ENCODE results near the gene L3MBTL3.

The L3MBTL3 gene

DNA sequence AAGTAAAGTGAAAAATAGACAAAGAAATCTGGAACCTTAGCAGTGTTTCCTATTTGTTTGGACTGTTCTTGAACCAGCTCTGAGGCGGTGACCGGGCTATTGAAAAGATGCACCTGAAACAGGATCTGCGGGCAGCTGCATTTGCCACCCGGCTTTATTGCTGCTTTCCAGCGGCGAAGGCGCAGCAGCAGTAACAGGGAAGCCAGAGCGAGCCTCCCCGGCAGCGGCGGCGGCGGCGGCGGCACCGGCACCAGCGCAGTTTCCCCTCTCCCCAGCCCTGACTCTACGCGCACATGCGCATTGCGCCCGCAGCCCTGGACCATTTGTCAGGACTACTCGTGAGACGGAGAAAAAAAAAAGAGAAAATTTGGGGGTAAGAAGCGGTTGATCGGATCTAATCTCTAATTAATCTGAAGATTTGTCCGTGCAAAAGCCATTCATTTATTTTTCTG is at the start of gene L3MBTL3:
Gene L3MBTL3 (plus strand): TSS at position 290 of the 452 bp plus-strand sequence. CDS start 24,119 bp downstream, outside the sequence.
- Histone ChIP-seq H3K4me3 (ENCODE audit: low read depth, low read length) (peak within 1 kb of the TSS; percentile 96), H3K4me1 (ENCODE audit: control insufficient read depth, insufficient read depth, low read length) (peaks cover 11% of the 10 kb centered on the region), H3K36me3 (ENCODE audit: control insufficient read depth, insufficient read depth, low read length) (no peaks in the 10 kb centered on the region), H3K9me3 (ENCODE audit: control insufficient read depth, insufficient read depth, low read depth, low read length) (no peaks in the 10 kb centered on the region), H3K27ac (ENCODE audit: low read depth, low read length) (no peak within 1 kb of the TSS; the same call in 1 of the 2 replicates), H3K9ac (ENCODE audit: low read length) (peak within 1 kb of the TSS; percentile 92), H3K27me3 (ENCODE audit: control insufficient read depth, insufficient read depth, low read length) (peaks cover 2% of the 10 kb centered on the region; the same call in 1 of the 2 replicates)

DNA sequence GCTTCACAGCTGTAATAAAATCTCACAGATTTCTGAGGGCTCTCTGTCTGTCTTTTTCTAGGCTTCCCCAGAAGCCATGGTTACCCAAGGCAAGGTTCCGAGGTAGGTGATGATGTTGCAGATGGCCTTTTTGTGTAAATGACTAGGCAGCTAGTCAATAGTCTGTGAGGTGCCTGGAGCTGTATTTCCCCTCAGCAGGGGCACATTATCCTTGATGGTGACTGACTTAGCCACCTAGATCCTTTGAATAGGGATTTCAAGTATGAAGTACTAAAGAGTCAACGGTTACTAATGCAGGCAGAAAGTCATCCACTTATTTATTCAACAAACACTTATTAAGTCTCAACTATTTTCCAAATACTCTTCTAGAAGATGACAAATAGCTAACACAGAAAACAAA is 49.3 kb upstream of the L3MBTL3 start:
- Histone ChIP-seq H3K4me3 (ENCODE audit: low read depth, low read length) (no peak overlapping the region), H3K9ac (ENCODE audit: low read length) (no peak overlapping the region), H3K4me1 (ENCODE audit: control insufficient read depth, insufficient read depth, low read length) (peaks cover 20% of the 10 kb centered on the region), H3K27me3 (ENCODE audit: control insufficient read depth, insufficient read depth, low read length) (no peaks in the 10 kb centered on the region), H3K36me3 (ENCODE audit: control insufficient read depth, insufficient read depth, low read length) (no peaks in the 10 kb centered on the region), H3K9me3 (ENCODE audit: control insufficient read depth, insufficient read depth, low read depth, low read length) (peaks cover 5% of the 10 kb centered on the region; the same call in 1 of the 2 replicates), H3K27ac (ENCODE audit: low read depth, low read length) (no peak overlapping the region)

DNA sequence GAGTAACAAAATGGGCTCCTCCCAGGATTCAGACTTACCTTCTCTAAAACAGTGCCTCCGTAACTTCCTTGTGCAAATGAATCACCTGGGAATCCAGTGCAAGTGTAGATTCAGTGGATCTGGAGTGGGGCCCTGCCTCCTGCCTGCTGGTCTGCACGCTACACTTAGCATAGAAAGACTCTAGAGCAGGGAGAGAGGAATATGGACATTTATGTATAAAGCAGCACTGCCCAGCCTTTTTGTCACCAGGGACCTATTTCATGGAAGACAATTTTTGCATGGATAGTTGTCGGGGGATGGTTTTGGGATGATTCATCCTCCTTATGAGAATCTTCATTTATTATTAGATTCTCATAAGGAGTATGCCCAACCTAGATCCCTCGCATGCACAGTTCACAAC is 42.3 kb upstream of the L3MBTL3 start:
- Histone ChIP-seq H3K27me3 (ENCODE audit: control insufficient read depth, insufficient read depth, low read length) (no peaks in the 10 kb centered on the region), H3K9me3 (ENCODE audit: control insufficient read depth, insufficient read depth, low read depth, low read length) (peaks cover 9% of the 10 kb centered on the region; the same call in 1 of the 2 replicates), H3K4me3 (ENCODE audit: low read depth, low read length) (no peak overlapping the region)

DNA sequence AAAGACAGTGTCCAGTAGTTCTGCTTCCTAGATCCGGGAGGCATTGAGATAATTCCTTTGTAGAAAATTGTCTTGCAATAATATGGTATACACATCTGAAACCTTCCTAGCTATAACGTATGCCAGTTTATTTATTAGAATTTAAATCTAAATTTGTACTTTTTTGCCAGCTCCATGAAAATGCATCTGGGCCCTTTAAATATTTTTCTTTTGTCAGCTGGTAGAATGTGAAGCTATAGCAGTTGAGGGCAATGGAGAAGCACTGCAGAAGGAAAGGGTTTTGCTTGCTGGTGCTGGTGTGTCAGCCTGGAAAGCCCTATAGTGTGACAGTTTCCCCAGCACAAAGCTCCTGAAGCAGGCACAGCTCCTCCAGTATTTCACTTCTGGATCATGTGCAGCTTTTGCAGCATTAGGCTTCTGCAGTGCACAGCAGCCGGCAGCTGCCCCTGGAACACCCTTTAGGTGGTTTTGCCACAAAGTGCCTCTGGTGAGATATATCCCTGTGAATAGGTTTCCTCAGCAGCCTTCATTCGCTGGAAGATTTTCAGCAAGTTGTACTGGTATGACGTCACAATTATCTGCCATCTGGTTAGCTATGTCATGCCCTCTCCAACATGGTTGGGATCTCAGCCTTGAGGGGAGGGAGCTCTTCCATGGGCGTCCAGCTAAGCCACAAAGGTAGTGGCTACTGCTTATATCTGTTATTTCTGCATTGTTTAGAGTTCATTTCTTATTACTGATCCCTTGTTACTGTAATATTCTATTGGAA is 40.0 kb upstream of the L3MBTL3 start:
- no peak overlapping the region for H3K4me3 ChIP-seq (ENCODE audit: low read depth, low read length)
- H3K9me3 ChIP-seq (ENCODE audit: control insufficient read depth, insufficient read depth, low read depth, low read length) = peaks cover 9% of the 10 kb centered on the region; the same call in 1 of the 2 replicates
- H3K27me3 ChIP-seq (ENCODE audit: control insufficient read depth, insufficient read depth, low read length) = no peaks in the 10 kb centered on the region
- H3K27ac ChIP-seq (ENCODE audit: low read depth, low read length) = no peak overlapping the region
- no peaks in the 10 kb centered on the region for H3K36me3 ChIP-seq (ENCODE audit: control insufficient read depth, insufficient read depth, low read length)
- no peaks in the 10 kb centered on the region for H3K4me1 ChIP-seq (ENCODE audit: control insufficient read depth, insufficient read depth, low read length)
- H3K9ac ChIP-seq (ENCODE audit: low read length) = no peak overlapping the region

More for the DNA sequence above, 42.3 kb upstream of the L3MBTL3 start:
- no peaks in the 10 kb centered on the region for H3K36me3 ChIP-seq (ENCODE audit: control insufficient read depth, insufficient read depth, low read length)
- no peak overlapping the region for H3K9ac ChIP-seq (ENCODE audit: low read length)
- no peaks in the 10 kb centered on the region for H3K4me1 ChIP-seq (ENCODE audit: control insufficient read depth, insufficient read depth, low read length)
- no peak overlapping the region for H3K27ac ChIP-seq (ENCODE audit: low read depth, low read length)

DNA sequence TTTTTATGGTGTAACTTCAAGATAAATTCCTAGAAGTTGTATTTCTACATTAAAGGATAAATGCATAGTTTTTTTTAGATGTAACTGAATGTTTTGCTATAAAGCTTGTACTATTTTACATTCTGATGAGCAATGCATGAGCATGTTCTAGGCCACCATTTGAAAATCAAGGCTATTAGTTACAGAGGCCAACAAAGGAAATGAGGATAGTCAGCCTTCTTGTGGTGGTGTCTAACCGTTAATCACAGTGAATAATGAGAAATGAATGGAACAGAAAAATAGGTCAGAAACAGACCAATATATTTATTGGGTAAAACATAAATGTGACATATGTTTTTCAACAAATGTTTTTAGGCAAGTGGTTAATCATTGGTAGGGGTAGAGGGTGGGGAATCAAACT is 37.6 kb upstream of the L3MBTL3 start:
- Histone ChIP-seq H3K27ac (ENCODE audit: low read depth, low read length) (no peak overlapping the region), H3K36me3 (ENCODE audit: control insufficient read depth, insufficient read depth, low read length) (no peaks in the 10 kb centered on the region), H3K4me1 (ENCODE audit: control insufficient read depth, insufficient read depth, low read length) (no peaks in the 10 kb centered on the region), H3K27me3 (ENCODE audit: control insufficient read depth, insufficient read depth, low read length) (no peaks in the 10 kb centered on the region), H3K9me3 (ENCODE audit: control insufficient read depth, insufficient read depth, low read depth, low read length) (peaks cover 9% of the 10 kb centered on the region; the same call in 1 of the 2 replicates), H3K9ac (ENCODE audit: low read length) (no peak overlapping the region), H3K4me3 (ENCODE audit: low read depth, low read length) (no peak overlapping the region)

DNA sequence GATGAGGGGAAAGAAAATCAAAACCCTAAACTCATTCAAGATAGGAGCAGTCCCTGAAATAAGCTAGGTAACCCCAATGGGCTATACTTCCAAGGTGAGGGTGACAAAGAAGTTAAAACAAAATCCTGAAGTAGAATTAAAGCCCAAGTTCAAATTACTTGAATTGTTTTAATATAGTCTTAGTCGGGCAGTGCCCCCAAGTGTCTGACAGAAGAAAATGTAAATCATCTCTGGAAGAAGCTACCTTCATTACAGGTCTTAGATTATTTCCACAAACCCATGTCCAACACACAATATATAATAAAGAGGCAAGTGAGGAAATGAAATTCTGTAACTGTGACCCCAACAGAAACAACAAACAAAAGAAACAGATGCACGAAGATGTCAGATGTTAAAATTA is 36.8 kb upstream of the L3MBTL3 start:
- H3K9me3 ChIP-seq (ENCODE audit: control insufficient read depth, insufficient read depth, low read depth, low read length) = peaks cover 9% of the 10 kb centered on the region; the same call in 1 of the 2 replicates
- H3K4me1 ChIP-seq (ENCODE audit: control insufficient read depth, insufficient read depth, low read length) = no peaks in the 10 kb centered on the region
- no peak overlapping the region for H3K27ac ChIP-seq (ENCODE audit: low read depth, low read length)
- H3K27me3 ChIP-seq (ENCODE audit: control insufficient read depth, insufficient read depth, low read length) = no peaks in the 10 kb centered on the region
- H3K36me3 ChIP-seq (ENCODE audit: control insufficient read depth, insufficient read depth, low read length) = no peaks in the 10 kb centered on the region
- H3K4me3 ChIP-seq (ENCODE audit: low read depth, low read length) = no peak overlapping the region
- H3K9ac ChIP-seq (ENCODE audit: low read length) = no peak overlapping the region

DNA sequence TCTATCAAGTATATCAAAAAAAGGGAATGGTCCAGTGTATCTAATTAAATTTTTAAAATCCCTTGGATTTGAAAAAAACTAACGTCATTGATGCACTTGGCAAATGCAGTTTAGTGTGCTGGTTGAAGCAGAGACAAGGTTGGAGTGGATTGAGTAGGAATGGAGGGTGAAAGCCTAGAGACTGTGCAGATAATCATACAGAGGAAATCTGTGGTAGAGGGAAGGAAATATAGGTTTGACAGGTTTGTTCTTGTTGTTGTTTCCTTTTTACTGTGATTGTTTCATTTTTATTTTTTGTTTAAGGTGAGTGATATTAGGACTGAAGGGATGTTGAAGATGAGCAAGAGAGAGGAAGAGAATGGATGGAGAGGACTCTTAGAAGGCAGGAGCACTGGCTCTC is 29.0 kb upstream of the L3MBTL3 start:
- Histone ChIP-seq H3K27ac (ENCODE audit: low read depth, low read length) (no peak overlapping the region), H3K9me3 (ENCODE audit: control insufficient read depth, insufficient read depth, low read depth, low read length) (no peaks in the 10 kb centered on the region), H3K9ac (ENCODE audit: low read length) (no peak overlapping the region), H3K4me1 (ENCODE audit: control insufficient read depth, insufficient read depth, low read length) (peaks cover 7% of the 10 kb centered on the region), H3K36me3 (ENCODE audit: control insufficient read depth, insufficient read depth, low read length) (no peaks in the 10 kb centered on the region), H3K27me3 (ENCODE audit: control insufficient read depth, insufficient read depth, low read length) (no peaks in the 10 kb centered on the region), H3K4me3 (ENCODE audit: low read depth, low read length) (no peak overlapping the region)

DNA sequence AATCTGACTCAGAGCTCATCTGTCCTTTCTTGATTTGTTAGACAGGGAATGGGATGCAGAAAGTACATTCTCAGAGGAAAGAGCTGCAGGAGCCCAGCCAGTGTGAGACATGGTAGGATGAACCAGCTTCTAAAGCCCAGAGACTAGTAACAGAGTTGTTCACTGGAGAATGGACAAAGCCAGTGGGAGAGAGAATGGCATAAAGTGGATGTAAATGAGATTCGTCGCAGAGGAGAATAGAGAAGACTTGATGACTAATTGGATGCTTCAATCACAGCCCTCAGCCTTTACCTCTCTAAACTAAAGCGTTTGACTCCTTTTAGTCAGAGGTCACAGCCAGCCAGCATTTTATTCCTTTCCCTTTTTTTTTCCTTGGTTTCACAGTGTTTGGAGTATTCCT is 25.5 kb upstream of the L3MBTL3 start:
- Histone ChIP-seq H3K4me3 (ENCODE audit: low read depth, low read length) (no peak overlapping the region), H3K4me1 (ENCODE audit: control insufficient read depth, insufficient read depth, low read length) (peaks cover 7% of the 10 kb centered on the region), H3K27me3 (ENCODE audit: control insufficient read depth, insufficient read depth, low read length) (no peaks in the 10 kb centered on the region), H3K9ac (ENCODE audit: low read length) (no peak overlapping the region), H3K27ac (ENCODE audit: low read depth, low read length) (no peak overlapping the region), H3K9me3 (ENCODE audit: control insufficient read depth, insufficient read depth, low read depth, low read length) (no peaks in the 10 kb centered on the region), H3K36me3 (ENCODE audit: control insufficient read depth, insufficient read depth, low read length) (no peaks in the 10 kb centered on the region)

DNA sequence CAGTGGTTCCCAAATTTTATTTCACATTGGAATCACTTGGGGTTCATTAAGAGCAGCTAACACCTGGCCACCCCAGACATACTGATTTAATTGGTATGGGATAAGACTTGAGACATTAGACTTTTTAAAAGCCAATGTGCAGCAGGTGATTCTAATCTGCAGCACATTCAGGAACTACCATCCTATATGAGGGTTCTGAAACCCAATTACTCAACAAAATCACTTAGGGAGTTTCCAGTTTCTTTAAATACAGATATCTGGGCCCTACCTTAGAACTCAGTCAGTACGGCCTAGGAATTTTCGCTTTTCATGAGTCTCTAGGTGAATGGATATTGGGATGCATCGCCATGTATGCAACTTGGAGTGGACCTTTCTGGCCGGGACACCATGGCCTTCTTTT is 24.0 kb upstream of the L3MBTL3 start:
- Histone ChIP-seq H3K9ac (ENCODE audit: low read length) (no peak overlapping the region), H3K4me3 (ENCODE audit: low read depth, low read length) (no peak overlapping the region), H3K36me3 (ENCODE audit: control insufficient read depth, insufficient read depth, low read length) (no peaks in the 10 kb centered on the region), H3K27ac (ENCODE audit: low read depth, low read length) (no peak overlapping the region), H3K4me1 (ENCODE audit: control insufficient read depth, insufficient read depth, low read length) (peaks cover 7% of the 10 kb centered on the region), H3K9me3 (ENCODE audit: control insufficient read depth, insufficient read depth, low read depth, low read length) (no peaks in the 10 kb centered on the region), H3K27me3 (ENCODE audit: control insufficient read depth, insufficient read depth, low read length) (no peaks in the 10 kb centered on the region)

DNA sequence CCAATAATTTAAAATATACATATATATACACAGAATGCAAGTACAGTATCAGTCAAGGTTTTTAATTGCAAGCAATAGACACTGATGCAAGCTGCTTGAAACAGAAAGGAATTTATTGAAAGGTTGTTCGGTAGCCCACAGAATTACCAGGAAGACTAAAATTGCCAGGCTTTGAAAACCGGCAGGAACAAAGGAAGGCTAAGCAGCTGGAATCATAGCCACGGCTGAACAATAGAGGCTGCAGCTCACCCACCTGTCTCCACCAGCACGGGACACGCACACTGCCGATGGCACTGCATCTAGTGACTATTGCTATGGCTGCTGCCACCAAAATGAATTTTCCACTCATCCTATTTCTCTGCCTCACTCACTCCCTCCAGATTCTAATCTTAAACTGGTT is 22.0 kb upstream of the L3MBTL3 start:
- Histone ChIP-seq H3K4me1 (ENCODE audit: control insufficient read depth, insufficient read depth, low read length) (peaks cover 24% of the 10 kb centered on the region), H3K4me3 (ENCODE audit: low read depth, low read length) (no peak overlapping the region), H3K9me3 (ENCODE audit: control insufficient read depth, insufficient read depth, low read depth, low read length) (no peaks in the 10 kb centered on the region), H3K9ac (ENCODE audit: low read length) (no peak overlapping the region), H3K27me3 (ENCODE audit: control insufficient read depth, insufficient read depth, low read length) (no peaks in the 10 kb centered on the region), H3K36me3 (ENCODE audit: control insufficient read depth, insufficient read depth, low read length) (no peaks in the 10 kb centered on the region), H3K27ac (ENCODE audit: low read depth, low read length) (no peak overlapping the region)

DNA sequence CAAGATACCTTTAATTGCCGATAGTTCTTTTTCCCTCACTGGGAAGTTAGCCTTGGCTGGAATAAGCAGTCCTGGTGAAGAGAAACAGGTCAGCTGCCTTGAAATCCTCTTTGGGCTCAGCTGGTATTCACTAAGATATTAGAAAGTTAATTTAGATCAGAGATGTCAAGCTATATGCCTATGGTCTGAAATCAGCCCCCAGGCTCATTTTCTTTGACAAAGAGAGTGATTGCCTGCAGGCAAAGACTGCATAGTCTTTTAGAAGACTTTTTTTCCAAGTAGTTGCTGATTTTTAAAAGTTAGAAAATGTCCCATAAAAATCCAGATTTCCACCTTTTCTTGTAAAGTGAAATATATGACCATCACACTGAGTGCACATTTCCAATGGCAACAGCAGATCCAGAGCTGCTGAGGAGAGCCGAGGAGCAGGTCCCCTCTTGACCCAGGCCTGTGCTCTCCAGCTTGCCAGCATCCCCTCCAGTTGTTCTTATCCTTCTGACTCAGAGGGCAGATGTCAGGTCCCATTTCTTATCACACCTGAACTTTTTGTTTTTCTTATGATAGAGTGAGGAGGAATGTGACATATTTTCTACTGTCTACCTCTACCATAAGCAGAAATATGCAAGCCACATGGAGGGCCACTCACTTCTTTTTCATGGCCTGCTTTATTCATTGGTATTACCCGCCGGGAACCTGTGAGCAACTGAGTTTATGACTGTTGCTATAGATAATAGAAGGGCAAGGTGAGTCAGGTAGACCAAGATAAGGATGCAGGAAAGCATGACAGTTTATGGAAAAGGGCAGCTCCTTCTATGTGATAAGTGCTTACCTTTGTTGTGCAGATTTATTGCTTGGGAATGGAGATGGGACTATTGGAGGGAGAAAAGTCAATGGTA is 17.6 kb upstream of the L3MBTL3 start:
- Histone ChIP-seq H3K9ac (ENCODE audit: low read length) (no peak overlapping the region), H3K4me1 (ENCODE audit: control insufficient read depth, insufficient read depth, low read length) (peaks cover 22% of the 10 kb centered on the region), H3K27me3 (ENCODE audit: control insufficient read depth, insufficient read depth, low read length) (no peaks in the 10 kb centered on the region), H3K4me3 (ENCODE audit: low read depth, low read length) (no peak overlapping the region), H3K36me3 (ENCODE audit: control insufficient read depth, insufficient read depth, low read length) (no peaks in the 10 kb centered on the region), H3K27ac (ENCODE audit: low read depth, low read length) (no peak overlapping the region; the same call in 1 of the 2 replicates), H3K9me3 (ENCODE audit: control insufficient read depth, insufficient read depth, low read depth, low read length) (no peaks in the 10 kb centered on the region)

Data from HUES6 (cell line).